GM18498 (cell line): Measurements from ENCODE around the gene PKD2.
"Not testable (repeated sequence)": the region's sequence is repeated elsewhere in the genome, so short reads cannot be mapped to it uniquely, and the experiment has no call there.

ENCODE experiments used
- ATAC-seq: cut with Tn5 transposase; IDR thresholded peaks from one replicate; pipeline ENCODE4 v1.9.1; 2021; ENCODE audit warnings: mild to moderate bottlenecking, moderate library complexity; ENCODE audit not compliant: unreplicated experiment

Gene PKD2

DNA sequence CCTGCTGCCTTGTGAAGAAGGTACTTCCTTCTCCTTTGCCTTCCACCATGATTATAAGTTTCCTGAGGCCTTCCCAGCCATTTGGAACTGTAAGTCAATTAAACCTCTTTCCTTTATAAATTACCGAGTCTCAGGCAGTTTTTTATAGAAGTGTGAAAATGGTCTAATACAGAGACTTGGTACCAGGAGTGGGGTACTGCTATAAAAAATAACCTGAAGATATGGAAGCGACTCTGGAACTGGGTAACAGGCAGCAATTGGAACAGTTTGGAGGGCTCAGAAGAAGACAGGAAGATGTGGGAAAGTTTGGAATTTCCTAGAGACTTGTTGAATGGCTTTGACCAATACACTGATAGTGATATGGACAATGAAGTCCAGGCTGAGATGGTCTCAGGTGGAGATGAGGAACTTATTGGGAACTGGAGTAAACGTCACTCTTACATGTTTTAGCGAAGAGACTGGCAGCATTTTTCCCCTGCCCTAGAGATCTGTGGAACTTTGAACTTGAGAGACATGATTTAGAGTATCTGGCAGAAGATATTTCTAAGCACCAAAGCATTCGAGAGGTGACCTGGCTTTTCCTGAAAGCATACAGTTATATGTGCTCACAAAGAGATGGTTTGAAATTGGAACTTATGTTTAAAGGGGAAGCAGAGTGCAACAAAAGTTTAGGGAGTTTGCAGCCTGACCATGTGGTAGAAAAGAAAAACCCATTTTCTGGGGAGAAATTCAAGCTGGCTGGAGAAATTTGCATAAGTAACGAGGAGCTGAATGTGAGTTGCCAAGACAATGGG, 18.6 kb downstream of the PKD2 start:
- ATAC-seq, result not testable (repeated sequence)

- ATAC-seq, result no peak
Observed at GRCh38 chr4:88027611-88028608, 20.5 kb downstream of the PKD2 start.

DNA sequence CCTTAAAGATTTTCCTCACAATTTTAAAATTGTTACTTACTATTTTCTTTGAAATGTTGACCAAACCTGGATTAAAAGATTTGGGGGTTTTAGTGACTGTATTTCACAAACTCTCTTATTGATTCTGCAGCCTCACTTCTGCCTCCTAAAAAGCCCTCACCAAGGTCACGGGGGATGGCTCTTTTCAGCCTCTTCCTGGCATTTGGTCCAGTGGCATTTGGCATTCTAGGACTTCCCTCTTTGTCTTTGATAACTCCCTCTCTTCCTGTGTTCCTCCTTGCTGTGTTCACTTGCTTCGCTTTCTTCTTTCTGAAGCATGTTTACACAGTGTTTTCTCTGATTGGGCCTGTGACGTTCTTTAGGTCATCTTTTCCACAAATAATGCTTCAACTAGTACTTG, 21.5 kb downstream of the PKD2 start:
- no peak for ATAC-seq

- no peak for ATAC-seq
Observed at GRCh38 chr4:88029556-88029955, 22.1 kb downstream of the PKD2 start.

- ATAC-seq, result no peak
Observed at GRCh38 chr4:88030565-88031310, 23.3 kb downstream of the PKD2 start.

DNA sequence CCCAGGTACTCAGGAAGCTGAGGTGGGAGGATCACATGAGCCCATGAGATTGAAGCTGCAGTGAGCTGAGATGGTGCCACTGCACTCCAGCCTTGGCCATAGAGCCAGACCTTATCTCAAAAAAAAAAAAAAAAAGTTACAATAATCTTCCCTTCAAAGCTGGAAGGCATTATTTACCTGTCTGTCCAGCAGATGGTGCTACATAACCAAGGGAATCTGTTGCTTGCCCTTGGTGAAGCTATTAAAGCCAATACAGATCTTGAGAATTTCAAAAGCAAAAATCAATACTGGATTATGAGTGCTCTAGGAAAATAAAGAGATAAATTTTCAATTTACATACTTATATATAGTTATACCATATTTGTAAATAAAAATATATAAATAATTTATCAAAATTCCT, 25.9 kb downstream of the PKD2 start:
- ATAC-seq, result peak; percentile 70

- ATAC-seq, result no peak
Observed at GRCh38 chr4:88035292-88035691, 27.9 kb downstream of the PKD2 start.

DNA sequence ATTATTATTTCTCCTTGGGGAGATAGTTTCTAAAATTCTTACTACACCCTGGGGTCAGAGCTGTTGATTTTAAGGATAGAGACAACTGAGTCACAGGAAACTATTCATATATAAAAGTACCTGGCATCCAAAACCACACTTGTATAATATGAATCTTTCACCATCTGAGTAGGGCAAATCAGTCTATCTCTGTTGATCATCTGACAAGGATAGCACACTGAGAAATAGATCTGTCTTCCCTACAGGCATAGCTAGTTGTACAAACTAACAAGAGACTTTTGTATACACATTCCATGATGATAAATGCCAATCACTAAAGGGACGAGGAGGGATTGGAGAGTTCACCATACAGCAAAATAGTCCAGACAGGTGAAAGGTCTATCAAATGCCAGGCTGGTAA, 30.0 kb downstream of the PKD2 start:
- ATAC-seq, result no peak

DNA sequence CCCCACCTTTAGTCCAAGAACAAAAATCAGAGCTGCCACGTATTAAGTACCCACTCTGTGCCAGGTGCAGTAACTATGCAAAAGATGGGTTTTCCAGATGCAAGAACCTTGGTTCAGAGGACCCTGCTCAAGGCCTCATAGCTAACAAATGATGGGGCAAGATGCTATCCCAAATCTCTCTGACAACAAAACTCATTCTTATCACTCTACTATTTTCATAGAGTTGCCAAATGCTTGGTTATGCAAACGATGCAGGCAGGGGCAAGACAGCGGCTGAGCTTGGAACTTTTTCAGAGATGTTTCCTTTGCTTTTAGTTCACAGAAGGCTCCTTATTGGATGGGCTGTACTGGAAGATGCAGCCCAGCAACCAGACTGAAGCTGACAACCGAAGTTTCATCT, 30.5 kb downstream of the PKD2 start:
- ATAC-seq, result no peak

DNA sequence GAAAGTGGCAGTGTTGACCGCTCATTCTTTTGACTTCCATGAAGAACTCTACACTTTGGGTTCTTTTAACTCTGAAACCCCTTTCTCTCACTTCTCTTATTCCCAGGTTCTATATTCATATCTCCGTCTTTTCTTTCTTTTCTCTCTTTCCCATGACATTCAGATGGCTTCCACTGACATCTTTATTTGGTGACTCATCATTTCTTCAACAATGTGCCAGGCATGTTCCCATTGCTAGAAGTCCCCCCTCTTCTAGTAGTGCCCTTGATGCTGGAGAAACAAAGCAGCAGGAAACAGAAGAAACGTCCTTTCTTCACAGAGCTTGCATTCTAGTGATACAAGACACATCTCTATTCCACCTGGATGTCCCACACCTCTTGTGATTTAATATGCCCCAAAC, 33.3 kb downstream of the PKD2 start:
- ATAC-seq, result no peak

DNA sequence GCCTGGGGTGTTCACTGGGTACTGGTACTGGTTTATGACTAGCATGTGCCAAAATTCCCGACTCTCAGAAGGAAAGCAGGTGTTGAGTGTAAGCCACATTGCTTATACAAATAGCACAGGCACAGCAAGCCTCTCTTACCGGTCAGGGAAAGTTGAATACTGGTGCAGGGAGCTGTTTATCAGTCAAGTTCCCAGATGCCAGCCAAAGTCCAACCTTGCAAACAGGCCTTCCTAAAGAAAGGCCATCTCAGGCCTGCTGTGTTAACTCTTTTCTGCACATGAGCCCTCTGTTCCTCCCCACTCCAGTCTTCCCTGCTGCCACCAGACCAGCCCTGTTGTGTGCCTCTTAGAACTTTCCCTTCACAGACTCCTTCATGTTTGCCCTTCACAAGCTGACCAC, 34.2 kb downstream of the PKD2 start:
- no peak for ATAC-seq

DNA sequence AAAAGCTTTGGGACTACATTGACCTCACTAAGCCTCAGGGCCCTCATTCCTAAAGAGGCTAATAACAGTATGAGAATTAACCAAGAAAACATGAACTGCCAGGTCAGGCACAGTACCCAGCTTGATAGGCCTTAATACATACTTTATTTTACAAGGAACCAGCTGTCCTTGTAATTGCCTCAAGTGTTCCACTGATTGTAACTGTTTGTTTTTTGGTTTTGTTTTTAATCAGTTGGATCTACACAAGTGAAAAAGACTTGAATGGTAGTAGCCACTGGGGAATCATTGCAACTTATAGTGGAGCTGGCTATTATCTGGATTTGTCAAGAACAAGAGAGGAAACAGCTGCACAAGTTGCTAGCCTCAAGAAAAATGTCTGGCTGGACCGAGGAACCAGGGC, 35.6 kb downstream of the PKD2 start:
- ATAC-seq, result no peak

DNA sequence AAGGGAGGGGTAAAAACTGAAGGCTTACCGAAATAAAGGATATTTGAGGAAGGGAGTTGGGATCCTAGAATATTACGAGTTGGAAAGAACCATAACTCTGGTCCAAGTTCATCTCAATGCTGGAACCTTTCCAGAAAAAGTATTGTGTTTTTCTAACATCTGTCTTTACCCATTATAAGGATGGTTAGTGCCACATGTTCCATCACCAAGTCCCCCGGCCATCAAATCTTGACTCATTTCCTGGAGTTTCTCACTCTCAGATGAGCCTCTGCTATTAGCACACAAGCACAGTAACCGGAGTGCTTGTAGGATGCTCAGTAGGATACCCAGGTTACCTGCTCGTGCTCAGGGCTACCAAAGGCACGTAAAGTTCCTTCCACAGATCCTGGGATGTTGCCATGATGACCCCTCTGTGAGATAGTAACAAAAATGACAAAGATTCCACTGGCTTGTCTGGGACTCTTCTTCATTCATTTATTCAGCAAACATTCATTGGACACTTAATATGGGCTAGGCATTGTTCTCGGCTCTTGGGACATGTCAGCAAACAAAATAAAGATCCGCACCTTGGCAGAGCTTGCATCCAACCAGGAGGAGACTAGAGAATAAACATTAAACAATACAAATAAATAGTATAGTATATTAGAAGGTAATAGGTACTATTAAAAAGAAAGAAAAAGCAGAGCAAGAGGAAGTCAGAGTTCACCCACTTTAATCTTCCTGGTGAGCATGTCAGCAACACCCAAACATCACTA, 36.3 kb downstream of the PKD2 start:
- ATAC-seq, result no peak

GRCh38 chr4:88045021-88045420, 37.6 kb downstream of the PKD2 start:
- ATAC-seq, result no peak

GRCh38 chr4:88054229-88054628, 46.8 kb downstream of the PKD2 start:
- ATAC-seq, result no peak

GRCh38 chr4:88054901-88055300, 47.5 kb downstream of the PKD2 start:
- peak; percentile 62 for ATAC-seq

GRCh38 chr4:88058295-88058694, 50.9 kb downstream of the PKD2 start:
- ATAC-seq, result no peak

GRCh38 chr4:88059766-88060165, 52.3 kb downstream of the PKD2 start:
- no peak for ATAC-seq

- no peak for ATAC-seq
Observed at GRCh38 chr4:88060431-88060830, 53.0 kb downstream of the PKD2 start.

DNA sequence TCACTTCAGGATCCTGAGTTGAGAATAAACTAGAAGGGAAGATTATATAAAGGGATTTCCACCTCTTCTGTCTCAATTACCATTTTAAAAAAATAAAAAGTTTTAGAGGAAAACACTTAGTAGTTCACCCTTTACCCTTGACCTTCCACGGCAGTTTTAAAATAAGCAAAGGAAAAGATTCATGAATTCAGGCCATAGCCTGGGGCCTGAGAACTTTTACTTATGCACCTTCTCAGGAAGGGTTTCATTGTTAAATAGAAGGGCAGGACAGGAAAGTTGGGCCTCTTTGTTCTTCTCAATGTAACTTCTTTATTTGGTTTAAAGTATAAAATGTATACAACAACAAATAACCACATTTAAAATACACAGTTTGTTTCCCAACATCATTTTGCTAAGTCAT, 54.9 kb downstream of the PKD2 start:
- no peak for ATAC-seq
